NCI-H146 (cell line): ENCODE data around the gene ORAI3.

Experiments used
- DNase-seq: peaks from one replicate; lab custom pipeline; 2025; lab: John Stamatoyannopoulos, UW

The ORAI3 gene

DNA sequence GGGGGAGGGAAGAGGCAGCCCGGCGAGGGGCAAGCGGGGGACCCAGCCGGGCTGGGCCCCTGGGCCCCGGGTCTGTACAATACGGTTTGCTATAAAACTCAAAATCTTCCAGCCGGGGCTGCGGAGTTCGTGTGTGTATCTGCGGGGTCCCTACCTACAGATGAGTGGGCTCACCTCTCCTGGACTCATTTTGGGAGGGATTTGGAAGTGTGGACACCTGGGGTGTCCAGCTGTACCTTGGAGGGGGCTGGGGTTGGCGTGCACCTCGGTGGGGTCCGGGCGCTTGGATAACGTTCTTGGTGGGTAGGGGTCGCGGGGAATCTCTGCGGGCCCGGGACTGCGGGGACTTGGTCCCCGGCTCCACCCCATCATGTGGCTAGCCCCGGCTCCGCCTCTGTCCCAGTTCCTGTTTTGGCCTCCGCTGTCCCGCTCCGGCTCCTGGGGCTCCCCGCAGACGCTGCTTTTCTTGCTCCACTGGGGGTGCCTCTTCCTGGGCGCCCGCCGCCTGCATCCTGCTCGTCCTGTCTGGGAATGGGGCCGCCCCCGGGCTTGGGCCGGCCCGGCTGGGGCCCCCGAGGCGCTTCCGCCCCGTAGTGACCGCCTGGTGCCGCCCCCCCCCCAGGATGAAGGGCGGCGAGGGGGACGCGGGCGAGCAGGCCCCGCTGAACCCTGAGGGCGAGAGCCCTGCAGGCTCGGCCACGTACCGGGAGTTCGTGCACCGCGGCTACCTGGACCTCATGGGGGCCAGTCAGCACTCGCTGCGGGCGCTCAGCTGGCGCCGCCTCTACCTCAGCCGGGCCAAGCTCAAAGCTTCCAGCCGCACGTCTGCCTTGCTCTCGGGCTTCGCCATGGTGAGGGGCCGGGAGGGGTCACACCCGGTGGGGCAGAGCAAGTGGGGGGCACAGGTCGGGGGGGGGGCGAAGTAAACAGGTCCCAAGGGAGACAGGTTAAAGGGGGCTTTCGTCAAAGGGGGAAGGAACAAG is at the start of gene ORAI3:
Gene ORAI3 (plus strand): TSS at position 402 of the 983 bp plus-strand sequence. CDS start 222 bp downstream, at position 624.
- DNase-seq, result peak; percentile 43

GRCh38 chr16:30899794-30900193 is 49.1 kb upstream of the ORAI3 start:
- no peak for DNase-seq

DNA sequence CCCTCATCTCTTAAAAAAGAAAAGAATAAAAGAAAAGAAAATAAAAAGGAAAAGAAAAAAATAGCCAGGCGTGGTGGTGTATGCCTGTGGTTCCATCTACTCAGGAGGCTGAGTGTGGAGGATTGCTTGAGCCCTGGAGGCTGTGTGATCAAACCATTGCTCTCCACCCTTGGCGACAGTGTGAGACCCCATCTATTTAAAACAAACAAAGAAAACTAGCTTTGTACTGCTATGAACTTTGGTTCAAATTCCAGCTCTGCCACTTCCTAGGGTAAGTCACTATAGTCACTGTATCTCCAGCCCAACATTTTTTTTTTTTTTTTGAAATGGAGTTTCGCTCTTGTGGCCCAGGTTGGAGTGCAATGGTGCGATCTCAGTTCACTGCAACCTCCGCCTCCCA is 48.3 kb upstream of the ORAI3 start:
- no peak for DNase-seq

GRCh38 chr16:30901201-30902028 is 47.5 kb upstream of the ORAI3 start:
- DNase-seq, result peak; percentile 42

GRCh38 chr16:30902029-30902972 is 46.6 kb upstream of the ORAI3 start:
- peak; percentile 78 for DNase-seq

DNA sequence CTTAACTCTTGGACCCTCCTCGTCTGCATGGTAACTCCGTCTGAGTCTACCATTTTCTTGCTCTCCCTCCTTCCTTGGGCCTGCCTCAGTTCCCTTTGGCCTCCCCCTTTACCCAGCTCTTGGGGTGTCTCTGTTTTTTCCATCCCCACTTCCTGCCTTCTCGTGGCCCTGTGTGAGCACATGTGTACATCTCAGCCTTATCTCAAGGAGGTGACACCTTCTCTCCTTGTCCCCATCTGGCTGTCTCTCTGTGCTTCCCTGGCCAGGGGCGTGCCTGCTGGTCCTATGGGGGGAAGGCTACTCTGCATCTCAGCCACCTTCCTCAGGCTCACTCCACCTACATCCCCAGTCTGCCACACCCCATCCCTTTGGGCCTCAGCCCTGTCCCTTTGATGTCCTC is 45.9 kb upstream of the ORAI3 start:
- no peak for DNase-seq

- no peak for DNase-seq
Observed at GRCh38 chr16:30903596-30903995, 45.3 kb upstream of the ORAI3 start.

- no peak for DNase-seq
Observed at GRCh38 chr16:30904114-30904780, 44.6 kb upstream of the ORAI3 start.

DNA sequence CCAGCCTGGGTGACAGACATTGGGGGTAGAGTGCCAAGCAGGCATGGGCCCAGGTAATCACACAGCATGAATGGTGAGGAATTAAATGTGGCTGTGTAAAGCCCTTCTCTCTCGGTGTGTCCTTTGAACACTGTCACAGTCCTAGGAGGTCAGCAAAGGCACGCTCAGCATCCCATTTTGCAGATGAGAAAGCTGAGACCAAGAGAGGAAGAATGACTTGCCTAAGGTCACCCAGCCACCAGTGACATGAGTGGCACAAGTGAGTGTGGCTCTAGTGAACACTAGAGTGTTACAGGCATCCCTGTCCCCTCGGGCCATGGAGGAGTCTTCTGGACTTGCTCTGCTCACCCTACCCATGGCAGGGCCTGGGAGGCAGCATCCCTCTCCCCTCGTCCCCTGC is 41.8 kb upstream of the ORAI3 start:
- DNase-seq, result no peak

GRCh38 chr16:30910427-30911029 is 38.3 kb upstream of the ORAI3 start:
- no peak for DNase-seq

DNA sequence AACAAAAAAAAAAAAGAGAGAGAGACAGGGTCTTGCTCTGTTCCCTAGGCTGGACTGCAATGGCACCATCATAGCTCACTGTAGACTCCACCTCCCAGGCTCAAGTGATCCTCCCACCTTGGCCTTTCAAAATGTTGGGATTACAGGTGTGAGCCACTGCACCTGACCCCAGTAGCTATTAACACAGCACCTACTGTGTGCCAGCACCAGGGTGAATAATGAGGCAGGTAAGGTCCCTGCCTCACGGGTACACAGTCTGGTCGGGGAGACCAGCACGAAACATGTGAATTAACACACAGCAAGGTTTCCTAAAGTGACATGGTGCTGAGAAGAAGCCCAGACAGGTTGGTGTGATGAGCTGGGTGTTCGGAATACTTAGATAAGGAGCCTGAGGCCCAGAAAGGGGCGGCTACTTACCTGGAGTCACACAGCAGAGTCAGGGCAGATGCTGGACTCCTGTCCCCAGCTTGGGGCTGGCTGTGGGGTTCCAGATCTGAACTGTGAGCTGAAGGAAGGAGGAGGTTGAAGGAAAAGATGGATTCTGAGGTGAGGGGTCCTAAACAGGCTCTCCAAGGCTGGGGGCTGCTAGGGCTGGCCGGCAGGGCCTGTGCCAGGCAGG is 36.0 kb upstream of the ORAI3 start:
- no peak for DNase-seq

DNA sequence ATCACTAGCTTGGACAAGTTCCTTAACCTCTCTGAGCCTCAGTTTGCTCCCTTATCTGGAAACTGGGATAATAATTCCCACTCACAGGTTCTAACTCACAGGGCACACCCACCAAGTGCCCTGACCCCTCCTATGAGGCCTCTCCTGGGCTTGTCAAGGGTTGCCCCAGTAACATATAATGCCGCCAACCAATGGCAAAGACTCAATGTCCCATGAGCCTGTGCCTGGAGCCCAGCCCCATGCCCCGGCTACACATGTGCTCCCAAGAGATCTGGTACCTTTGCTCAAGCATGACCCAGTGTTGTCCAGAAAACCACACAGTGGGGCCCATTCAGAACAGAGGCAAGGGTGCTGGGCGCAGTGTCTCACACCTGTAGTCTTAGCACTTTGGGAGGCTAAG is 34.0 kb upstream of the ORAI3 start:
- DNase-seq, result no peak

GRCh38 chr16:30918614-30919013 is 30.3 kb upstream of the ORAI3 start:
- no peak for DNase-seq

GRCh38 chr16:30920891-30921290 is 28.0 kb upstream of the ORAI3 start:
- no peak for DNase-seq

DNA sequence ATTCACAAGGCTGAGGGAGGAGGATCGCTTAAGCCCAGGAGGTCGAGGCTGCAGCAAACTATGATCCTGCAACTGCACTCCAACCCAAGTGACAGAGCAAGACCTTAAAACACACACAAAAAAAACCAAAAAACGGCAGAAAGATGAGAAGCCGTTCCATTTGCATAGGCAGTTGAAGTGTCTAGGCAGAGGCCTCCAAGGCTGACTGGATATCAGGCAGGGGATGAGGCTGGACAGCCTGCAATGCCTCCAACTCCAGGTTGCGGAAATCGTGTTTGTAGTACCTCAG is 27.5 kb upstream of the ORAI3 start:
- DNase-seq, result no peak

DNA sequence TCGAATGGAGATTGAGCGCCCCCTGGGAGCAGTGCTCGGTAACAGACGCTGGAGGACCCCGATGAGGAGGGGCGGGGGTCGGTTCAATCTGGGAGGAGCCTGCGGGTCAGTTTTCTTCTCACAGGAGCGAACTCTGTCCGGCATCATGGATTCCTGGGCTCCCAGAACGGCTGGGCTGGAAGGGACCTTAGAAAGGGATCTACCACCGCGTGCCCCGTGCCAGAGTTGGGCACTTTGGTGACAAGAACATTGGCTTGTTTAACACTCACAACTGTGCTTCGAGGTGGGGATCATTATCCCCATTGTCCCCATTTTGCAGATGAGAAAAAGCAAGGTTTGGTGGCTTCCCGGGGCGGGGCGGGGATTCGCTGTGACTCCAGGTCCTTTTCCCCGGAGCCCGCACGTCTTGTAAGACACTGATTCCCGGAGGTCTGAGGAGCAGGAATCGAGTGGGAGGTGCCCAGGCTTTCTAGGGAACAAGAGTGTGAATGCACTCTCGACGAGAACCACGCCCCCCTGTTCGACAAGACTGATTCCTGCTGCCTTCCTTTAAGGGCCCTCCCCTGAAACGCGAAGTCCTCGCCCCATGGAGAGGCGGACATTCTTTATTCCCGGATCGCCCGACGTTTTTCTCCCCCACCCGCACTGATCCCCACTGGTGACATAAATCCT is 27.0 kb upstream of the ORAI3 start:
- peak; percentile 94 for DNase-seq

- DNase-seq, result peak; percentile 100
Observed at GRCh38 chr16:30922420-30922959, 26.4 kb upstream of the ORAI3 start.

- peak; percentile 100 for DNase-seq
Observed at GRCh38 chr16:30922960-30923535, 25.8 kb upstream of the ORAI3 start.

DNA sequence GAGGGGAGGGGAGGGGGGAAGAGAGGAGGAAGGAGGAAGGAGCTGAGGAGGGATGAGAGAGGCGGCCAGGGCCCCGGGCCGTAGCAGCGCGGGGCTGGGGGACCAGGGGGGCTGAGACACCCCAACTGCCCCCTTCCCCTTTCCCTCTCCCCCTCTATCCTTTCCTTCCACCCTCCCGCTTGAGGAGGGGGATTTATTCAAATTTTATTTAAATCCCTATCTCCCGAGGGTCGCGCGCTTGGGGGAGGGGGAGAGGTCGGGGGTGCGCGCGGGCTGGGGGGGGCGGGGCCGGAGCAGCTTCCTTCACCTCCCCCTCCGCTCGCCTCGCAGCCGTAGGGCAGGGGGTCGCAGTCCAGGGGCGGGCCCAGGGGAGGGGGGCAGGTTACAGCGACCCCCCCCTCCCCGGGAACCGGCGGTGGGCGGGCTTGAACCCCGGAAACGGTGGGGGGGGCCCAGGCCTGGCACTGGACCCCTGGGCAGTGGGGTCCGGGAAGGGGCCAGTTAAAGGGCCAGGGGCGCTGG is 25.3 kb upstream of the ORAI3 start, which contains the start of gene FBXL19:
Gene FBXL19 (plus strand): TSS at position 19 of the 522 bp plus-strand sequence. CDS start 2,183 bp downstream, outside the sequence.
- peak; percentile 80 for DNase-seq
